NCI-H2081 (cell line): Measurements from ENCODE around the gene RAPGEF1.

Source experiments
- DNase-seq, 2 experiments: peaks; one replicate each; lab custom pipeline; 2025; lab: John Stamatoyannopoulos, UW

The RAPGEF1 gene

DNA sequence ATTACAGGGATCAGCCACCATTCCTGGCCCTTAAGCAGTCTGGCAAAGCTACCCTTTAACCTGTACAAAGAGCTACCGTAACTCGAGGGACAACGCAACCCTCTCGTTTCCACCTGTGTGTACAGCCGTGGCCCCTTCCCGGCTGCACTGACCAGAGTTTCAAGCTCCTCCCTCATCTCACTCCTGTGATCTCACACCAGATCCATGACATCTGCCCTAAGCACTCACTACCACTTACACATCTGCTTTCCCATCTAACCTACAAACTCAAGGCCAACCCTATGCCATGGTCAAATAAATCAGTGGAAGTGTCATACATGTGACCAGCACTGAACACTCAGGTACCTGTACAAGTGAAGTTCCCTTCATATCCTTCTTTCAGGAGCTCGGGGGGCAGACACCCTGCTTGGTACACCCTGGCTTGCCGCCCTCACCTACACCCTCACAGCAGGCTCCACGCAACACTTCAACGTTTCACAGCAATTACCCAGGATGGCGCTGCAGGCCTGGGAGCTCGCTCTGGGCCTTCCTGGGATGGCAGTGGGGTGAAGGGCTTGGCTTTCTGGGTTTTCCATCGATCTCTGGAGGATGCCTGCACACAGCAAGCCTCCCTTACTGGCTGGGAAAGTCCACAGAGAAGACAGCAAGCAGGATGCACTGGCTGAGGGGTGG, 132.8 kb downstream of the RAPGEF1 start:
- DNase-seq, result no peak

DNA sequence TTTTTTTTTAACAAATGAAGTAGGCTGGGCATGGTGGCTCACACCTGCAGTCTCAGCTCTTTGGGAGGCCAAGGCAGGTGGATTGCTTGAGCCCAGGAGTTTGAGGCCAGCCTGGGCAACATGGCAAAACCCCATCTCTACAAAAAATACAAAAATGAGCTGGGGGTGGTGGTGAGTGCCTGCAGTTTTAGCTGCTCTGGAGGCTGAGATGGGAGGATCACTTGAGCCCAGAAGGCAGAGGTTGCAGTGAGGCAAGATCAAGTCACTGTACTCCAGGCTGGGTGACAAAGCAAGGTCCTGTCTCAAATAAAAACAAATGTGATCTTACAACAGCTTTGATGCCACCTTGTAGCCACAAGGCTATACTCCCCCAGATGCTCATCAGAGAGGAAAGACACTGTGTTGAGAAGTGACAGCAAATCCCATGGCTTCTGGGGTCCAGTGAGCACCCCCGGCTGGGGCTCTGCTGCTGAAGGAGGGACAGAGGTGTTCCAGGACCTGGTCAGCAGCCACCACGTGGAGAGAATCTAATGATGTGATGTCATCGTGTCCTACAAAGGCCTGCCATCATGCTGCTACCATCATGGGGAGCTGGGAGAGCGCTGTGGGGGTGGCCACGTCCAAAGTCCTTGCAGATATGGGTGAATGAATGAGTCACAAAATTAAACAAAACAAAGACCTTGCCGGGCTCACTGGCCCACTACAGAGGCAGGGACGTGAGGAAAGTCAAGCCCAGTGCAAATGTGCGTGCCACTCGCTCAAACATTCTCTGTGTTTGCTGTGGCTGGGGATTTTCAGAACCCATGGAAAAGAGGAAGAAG, 133.9 kb downstream of the RAPGEF1 start:
- no peak for DNase-seq

DNA sequence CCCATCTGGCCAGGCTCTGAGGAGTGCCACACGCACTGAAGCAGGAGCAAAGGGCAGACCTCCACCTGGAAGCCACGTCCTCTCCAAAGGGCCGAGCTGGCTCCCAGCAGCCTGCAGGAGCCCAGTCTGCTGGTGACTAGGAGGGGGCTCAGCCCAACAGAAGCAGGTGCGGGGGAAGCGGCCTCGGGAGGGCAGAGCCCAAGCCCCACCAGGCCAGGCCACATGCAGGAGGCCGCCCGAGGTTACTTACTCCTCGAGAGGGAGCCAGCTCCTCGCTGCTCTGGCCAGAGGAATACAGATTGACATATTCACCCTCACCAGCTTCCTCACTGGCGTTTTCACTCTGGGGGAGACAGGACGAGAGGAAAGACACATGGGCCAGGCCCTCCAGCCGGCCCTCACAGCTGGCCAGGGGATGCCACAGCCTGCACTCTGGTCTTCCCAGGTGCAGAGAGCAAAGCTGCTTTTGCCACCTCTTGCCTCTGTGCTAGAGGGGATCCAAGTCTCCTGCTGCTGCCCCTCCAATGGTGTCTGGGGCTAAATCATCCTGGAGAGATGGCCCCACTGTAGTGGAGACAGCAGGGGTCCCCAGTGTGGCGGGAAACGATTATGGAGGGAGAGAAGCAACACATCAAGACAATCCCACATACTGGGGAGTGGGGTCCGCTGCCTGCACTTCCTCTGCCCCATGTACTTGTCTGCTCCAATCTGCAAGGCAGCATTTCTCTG, 136.0 kb downstream of the RAPGEF1 start:
- no peak for DNase-seq

DNA sequence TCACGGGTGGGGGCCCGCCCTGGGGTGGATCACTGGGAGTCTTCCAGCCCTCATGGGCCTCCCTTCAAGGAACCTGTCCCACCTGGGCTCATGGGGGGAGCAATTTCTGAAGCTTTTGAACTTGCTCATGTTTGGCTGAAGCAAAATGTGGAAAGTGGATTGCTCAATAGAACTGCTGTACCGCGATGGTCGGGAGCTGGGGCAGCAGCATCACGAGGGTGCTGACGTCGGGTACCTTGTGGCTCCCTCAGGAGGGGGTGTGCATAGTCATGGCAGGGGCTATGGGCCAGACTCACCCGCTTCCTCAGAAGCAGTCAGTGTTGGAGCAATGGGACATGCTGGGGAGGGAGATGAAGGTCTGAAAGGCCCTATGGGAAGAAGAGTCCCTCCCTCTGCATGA, 136.7 kb downstream of the RAPGEF1 start:
- no peak for DNase-seq

DNA sequence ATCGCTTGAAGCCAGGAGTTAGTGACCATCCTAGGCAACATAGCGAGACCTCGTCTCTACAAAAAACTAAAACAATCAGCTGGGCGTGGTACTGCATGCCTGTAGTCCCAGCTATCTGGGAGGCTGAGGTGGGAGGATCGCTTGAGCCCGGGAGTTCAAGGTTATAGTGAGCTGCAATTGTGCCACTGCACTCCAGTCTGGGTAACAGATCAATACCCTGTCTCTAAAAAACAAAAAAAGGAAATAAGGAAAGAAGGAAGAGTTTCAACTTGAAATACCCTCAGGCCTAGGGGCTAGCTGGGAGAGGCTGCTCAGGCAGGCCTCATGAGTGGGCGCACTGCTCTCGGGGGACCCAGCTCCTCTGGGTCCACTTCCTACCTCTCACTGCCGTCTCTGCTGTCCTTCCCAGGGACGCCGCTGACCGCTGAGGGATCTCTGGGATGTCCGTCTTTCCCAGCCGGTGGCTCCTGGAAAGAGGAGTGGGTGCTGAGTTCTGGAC, 138.1 kb downstream of the RAPGEF1 start:
- no peak for DNase-seq

DNA sequence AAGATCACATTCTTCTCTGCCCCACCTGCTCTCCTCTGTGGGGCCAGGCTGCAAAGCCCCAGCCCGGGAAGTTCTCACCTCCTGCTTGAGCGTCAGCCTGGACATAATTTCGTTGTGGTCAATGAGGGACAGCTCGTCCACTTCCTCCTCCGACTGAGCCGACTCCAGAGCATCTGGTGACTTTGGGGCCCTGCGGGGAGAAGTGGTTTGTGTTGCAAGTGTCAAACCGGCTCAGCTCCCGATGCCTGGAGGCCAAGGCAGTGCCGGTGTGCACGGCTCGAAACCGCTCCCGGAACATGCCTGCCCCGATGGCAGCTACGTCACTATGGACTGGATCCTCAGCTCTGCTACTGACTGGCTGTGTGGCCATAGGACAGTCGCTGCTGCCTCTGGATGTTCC, 141.8 kb downstream of the RAPGEF1 start:
- no peak for DNase-seq

DNA sequence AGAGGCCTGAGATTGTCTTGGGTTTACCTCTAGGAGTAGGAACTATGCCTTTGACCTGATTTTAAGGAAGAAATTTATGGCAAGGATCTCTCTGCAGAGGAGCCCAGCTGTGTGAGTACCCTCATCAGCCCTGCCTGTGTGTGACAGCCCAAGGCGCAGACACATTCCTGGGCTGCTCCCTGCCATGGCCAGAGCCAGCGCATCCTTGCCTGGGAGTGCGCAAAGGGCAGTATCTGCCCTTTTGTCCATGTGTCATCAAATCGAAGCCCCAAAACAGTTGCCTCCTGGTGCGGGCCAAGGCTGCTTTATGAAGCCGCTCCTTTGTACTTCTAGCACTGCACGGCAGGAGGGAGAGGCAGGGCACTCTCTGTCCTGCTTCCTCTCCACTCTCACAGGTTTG, 142.6 kb downstream of the RAPGEF1 start:
- DNase-seq, result no peak

DNA sequence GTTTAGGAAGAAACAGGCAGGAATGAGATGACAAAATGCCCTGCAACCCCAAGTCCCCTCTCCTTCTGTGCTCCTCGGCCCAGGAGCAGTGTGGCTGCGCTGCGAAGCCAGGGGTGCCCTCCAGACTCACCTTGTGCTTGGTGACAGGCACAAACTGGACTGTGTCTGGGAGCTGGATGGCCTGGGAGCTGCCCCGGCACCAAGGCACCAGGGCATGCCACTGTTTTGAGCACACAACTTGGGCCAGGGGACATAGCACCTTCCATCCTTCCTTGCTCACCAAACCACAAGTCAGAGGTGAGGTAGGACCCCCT, 143.5 kb downstream of the RAPGEF1 start:
- no peak for DNase-seq

DNA sequence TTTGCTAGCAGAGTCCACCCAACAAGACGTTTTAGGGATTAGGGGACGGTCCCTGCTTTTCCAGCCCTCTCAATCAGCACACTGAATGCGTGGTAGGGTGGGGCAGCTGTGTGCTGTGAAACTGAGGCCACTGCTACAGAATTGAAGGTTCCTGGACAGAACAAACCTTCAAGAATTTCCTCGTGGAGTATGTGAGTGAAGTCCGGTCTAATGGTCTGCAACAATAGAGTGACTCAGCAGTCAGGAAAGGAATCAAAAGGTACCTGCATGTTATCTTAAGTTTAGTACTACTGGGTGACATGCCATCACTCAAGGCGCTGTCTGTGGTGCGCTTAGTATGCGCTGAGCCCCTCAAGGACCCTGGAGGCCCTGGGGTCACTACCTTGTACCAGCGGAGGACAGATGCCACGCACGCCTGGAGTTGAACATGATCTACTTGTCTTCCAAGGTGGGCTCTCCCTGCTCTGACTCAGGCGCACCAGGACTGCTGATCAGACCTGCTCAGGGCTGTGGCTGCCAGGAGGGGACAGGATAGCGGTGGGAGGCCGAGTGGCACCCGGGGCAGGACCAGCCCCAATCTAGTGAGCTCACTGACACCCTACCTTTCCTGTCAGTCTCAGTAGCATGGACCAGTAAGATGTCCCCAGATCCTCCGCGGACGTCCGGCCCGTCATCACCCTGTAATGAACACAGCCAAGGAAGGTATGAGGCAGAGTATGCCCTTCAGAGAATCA, 144.0 kb downstream of the RAPGEF1 start:
- DNase-seq, result no peak

DNA sequence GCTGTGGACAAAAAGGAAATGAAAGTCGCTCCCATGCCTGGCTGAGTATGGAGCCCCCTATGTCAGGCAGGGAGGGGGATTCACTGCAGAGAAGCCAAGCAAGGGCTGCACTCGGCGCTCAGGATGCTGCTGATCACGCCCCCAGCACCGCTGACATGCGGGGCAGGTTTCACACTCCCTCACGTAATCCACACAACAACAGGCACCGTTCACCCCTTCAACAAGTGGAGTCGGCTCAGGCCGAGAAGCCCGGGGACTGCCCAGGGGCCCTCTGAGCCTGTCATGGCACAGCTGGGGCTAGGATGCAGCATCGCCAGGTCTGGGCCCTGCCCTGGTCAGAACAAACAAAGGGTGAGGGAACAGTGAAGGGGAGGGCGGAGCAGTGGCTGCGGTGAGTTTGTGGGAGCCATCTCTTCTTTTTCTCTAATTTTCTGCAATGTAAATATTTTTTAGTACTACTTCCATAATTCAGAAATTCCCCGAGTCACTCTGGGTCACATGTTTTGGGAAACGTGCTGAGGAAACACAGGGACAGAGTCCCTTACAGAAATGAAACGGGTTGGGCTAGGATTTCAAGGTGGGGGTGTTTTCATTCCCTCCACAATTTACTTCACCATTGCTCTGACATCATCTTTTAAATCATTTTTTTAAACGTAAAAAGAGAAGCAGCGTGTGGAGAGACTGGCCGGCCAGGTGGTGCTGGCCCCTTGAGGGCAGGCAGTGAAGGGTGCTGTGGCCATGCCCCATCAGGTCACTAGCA, 144.8 kb downstream of the RAPGEF1 start:
- DNase-seq, result no peak

DNA sequence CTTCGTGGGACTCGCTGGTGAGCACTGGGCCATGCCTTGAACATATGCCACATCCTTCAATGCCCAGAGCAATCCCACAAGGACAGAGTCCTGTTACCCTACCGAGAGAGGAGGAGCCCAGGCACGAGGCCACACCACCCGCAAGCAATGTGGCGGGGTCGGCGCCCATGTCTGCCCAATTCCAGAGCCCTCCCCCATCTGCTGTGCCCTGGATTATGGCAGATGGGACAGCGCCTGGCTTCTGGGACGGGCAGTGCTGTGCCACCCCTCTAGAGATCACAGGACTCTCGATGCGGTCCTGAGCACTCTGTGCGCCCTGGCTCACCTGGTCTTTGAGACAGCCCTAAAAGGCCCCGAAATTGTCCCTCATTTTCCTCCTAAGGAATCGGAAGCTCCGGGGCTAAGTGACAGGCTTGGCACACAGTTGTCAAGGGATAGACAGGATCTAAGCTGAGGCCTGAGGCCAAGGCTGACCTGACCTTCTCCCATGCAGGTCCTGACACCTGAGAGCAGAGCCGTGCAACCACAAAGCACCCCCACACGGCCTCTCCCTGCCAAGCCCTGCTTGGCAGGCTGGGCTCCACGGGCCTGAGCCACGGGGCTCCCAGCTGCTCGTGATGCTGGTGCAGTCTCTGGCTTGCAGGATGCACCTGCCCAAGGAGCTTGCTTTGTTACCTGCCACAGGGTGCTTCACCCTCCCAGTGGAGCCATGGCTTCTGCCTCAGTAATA, 145.8 kb downstream of the RAPGEF1 start:
- no peak for DNase-seq

DNA sequence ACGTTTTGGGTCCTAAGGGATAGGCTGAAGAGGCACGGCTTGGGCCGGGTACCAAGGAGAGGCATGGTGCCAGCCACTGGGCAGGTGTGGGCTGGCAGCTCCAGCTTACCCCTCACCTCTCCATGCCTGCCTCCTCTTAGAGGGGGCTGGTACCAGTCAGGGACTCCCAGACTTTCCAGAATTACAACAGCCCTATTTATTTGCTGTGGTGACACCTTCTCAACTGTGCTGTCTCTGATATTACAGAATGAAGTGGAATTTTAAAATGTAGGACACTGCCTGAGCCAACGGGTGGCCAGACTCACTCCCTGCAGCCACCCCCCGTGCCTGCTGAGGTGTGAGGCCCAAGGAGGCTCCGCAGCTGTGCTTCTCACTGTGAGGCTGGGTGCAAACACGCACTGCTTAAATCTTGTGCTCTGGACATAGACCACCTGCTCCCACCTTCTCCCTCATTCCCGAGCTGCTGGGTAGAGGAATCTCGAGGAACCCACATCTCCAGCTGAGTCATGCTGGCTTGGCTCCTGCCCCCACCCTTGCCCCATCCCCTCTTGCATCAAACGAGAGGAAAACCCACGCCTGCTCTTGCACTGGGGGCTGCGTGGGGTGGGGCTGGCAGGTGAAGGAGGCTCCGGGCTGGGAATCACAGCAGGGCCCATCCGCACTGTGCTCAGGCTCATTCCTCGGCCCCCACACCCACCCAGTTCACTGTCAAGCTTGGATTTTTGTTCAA, 146.6 kb downstream of the RAPGEF1 start:
- DNase-seq, result no peak

DNA sequence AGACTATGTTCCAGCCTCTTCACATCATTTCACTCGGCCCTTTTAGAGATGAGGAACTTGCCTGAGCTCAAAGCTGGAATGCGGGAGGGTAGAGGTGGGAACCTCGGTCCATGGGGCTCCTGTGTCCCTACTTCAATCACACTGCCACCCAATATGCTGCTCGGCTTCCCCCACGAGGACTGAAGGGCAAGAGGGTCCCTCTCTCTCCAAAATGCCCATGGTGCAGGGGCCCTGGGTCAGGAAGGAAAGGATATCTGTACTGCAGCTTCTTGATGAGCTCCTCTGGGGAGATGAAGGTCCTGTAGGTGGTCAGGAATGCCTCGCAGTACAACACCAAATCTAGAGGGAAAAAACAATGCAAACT, 148.0 kb downstream of the RAPGEF1 start:
- DNase-seq, result no peak

DNA sequence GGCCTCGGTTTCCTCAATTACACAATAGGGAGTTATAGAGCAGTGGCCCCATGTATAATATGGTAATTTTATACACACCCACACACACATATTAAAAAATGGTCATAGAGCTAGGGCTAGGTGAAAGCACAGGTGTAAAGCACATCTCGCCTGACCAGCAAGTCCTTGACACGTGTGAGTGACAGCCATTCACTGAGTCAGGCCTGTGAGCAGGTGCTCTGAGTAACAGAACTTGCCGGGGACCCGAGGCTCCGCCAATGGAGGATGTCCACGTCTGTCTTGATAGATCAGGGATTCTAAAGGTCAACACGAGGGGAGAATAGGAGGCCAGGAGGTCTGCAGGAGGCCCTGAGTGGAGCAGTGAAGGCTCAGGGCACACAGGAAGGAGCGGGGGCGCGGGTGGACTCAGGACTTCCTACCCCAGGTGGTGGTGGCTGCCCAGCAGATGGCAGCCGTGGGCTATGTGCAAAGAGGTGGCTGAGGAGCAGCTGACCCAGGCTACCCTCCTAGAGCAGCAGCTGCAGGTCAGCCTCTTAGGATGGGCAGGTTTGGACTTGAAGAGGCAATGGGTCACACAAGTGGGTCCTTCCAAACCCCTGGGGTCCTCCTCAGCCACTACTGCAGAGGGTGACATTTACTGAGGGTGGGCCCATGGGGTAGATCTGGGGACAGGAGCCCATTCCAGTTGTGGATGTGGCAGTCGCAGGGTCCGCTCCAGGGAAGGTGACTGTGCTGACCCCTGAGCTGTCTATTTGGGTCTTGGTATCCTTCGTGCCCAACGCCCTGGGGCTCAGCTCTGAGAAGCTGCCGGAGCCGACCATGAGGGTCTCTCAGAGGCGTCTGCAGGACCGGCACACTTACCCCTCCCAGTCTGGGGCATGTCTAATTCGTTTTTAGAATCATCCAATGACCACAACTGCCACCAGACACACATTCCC, 148.7 kb downstream of the RAPGEF1 start:
- DNase-seq, result peak; percentile 23 to 60

DNA sequence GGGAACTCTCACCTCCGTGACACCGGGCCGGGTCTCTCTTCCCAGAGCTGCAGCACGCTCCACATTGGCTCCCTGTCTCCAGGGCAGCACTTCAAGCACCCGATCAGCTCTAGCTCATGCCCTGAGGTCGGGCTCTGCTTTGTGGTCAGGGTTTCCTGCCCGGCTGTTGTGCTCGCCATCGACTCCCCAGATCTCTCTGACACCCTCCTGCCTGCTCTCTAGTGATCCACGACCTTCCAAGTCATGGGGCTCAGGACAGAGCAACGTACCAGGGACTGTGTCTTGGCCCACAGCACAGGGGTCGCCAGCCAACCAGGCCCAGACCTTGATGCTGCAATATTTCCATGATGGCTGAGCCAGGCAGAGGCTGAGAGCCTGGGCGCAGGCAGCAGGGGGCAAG, 149.4 kb downstream of the RAPGEF1 start:
- DNase-seq, result no peak

DNA sequence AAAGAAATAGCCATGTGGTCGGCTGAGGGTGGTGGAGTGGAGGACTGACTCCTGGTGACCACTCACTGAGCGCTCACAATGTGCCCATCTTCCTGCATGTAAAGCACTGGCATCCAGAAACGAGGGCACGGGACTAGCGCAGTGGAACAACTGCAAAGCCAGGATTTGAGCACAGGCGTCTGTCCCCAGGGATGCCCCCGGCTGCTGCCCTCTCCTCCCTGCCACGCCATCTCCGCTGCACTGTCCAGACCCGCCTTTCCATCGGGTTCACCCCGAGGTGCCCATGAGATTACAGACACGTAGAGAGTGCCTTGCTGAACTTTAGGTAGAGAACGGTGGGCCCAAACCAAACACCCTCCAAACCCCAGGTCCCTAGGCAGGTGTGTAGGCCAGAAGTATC, 149.9 kb downstream of the RAPGEF1 start:
- DNase-seq, result no peak

DNA sequence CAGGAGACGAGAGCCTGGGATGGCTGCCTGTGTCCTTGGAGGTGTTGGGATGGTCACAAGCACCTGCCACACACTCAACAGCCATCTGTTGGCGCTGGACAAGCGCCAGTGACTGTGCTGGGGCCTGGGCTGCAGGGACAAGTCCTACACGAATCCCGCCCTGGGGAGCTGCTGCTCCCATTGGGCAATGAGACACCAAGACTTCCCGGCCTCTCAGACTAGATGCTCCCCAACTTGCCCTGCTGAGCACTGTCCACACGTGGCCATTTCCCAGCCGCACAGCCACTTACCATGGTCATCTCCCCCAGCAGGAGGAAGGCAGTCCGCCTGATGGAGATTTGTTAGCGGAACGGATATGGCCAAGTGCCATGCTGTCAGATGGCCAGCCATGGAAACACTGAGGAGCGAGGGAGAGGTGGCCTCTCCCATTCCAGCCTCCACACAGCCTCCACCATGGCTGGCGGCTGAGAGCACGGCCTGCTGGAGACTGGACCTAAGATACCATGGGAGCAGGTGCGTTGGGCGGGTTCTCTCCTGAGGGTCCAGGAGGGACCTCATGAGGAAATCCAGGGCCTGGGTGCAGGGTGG, 150.7 kb downstream of the RAPGEF1 start:
- no peak for DNase-seq

DNA sequence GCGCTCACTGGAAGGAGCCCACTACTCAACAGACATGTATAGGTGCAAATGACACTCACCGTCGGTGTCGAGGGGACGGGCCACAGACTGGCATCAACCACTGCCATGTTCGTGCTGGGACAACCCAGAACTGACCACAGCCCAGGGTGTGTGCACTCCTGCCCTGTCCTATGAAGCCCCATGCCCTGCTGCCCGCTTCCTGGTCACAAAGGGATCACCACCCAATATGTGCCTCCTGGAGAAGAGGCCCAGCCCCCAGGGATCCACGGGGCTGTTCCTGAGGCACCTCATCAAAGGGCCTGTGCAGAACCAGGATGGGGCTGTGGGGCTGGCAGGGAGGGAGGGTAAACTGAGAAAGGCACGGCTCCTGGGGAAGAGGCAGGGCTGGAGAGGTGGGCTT, 151.5 kb downstream of the RAPGEF1 start:
- DNase-seq, result no peak

DNA sequence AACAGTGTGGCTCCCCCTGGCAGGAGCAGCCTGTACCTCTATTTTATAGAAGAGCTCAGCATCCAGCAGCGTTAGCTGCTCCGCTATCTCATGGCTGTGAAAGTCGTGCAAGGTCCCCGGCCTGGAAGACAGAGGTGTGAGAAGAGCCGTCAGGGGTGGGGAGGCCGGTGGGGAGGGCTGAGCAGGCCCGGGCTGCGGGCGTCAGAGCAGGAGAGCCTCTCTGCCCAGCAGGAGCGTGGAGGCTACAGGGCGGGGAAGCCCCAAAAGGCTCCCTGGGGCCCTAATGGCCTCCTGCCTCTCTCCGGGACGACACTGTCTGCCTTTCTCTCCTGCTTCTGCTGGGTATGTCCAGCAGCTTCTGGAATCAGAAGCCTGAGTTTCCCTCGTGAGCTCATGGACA, 152.0 kb downstream of the RAPGEF1 start:
- no peak for DNase-seq
